UCSD-AML1 (cell line): Measurements from ENCODE around the gene PCDHA3.
"Not testable (repeated sequence)": the region's sequence is repeated elsewhere in the genome, so short reads cannot be mapped to it uniquely, and the experiment has no call there.

Experiments
- DNase-seq: peaks from one replicate; lab custom pipeline; 2025; ENCODE audit not compliant: unreplicated experiment; lab: John Stamatoyannopoulos, UW

The PCDHA3 gene

GRCh38 chr5:140800816-140801493 lies at the start of gene PCDHA3:
Gene PCDHA3 (plus strand): TSS chr5:140801057.
- DNase-seq = no peak

DNA sequence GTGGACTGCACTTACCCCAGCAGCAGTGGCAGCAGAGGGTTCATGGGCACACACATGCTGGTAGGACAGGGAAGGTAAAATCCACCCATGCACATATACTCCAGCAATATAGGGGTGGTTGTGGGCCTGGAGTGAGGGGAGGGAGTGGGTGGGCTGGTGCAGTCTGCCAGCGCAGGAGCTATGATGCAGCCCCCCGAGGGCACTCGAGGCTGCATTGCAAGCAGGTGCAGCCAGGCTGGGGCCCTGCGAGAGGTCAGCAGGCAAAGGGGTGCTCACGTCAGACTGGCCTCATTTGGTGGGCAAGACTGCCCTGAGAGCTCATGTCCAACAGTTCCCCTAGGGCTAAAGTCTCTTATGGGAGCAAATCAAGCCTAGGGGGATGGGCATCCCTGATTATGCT lies 47.3 kb upstream of the PCDHA3 start:
- no peak for DNase-seq

- DNase-seq = no peak
These were observed 36.5 kb upstream of the PCDHA3 start for GRCh38 chr5:140764177-140764973.

DNA sequence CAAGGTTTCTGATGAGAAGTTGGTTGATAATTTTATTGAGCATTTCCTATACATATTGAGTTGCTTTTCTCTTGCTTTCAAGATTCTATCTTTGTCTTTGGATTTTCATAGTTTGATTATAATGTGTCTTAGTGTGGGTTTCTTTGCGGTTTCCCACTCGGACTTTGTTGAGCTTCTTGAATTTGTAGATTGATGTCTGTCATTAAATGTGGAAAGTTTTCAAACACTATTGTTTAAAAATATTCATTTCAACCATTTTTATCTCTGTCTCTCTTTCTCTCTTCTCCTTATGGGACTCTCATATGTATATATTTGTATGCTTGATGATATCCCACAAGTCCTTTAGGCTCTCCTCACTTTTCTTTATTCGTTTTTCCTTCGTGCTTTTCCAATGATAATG lies 33.4 kb upstream of the PCDHA3 start:
- no peak for DNase-seq

DNA sequence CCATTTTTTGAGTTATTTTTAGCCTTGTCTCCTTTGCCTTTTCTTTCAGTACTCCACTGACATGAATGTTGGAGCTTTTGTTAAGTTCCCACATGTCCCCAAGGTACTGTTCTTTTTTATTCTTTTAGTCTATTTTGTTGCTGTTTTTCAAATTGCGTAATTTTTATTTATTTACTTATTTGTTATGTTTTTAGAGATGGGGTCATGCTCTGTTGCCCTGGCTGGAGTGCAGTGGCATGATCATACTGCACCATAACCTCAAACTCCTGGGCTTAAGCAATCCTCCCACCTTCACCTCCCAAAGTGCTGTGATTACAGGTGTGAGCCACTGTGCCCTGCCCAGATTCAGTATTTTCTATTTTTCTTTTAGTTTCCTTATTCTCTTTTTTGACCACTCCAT lies 20.3 kb upstream of the PCDHA3 start:
- no peak for DNase-seq

GRCh38 chr5:140785905-140786686 lies 14.8 kb upstream of the PCDHA3 start, which contains the start of gene PCDHA1:
Gene PCDHA1 (plus strand): TSS chr5:140786140.
- no peak for DNase-seq

GRCh38 chr5:140787422-140787821 lies 13.4 kb upstream of the PCDHA3 start:
- not testable (repeated sequence) for DNase-seq

DNA sequence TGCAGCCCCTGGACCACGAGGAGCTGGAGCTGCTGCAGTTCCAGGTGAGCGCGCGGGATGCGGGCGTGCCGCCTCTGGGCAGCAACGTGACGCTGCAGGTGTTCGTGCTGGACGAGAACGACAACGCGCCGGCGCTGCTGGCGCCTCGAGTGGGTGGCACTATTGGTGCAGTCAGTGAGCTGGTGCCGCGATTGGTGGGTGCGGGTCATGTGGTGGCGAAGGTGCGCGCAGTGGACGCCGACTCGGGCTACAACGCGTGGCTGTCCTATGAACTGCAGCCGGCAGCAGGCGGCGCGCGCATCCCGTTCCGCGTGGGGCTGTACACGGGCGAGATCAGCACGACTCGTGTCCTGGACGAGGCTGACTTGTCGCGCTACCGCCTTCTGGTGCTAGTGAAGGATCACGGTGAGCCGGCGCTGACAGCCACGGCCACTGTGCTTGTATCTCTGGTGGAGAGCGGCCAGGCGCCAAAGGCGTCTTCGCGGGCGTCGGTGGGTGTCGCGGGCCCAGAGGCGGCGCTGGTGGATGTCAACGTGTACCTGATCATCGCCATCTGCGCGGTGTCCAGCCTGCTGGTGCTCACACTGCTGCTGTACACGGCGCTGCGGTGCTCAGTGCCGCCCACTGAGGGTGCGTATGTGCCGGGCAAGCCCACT lies 12.9 kb upstream of the PCDHA3 start:
- not testable (repeated sequence) for DNase-seq

DNA sequence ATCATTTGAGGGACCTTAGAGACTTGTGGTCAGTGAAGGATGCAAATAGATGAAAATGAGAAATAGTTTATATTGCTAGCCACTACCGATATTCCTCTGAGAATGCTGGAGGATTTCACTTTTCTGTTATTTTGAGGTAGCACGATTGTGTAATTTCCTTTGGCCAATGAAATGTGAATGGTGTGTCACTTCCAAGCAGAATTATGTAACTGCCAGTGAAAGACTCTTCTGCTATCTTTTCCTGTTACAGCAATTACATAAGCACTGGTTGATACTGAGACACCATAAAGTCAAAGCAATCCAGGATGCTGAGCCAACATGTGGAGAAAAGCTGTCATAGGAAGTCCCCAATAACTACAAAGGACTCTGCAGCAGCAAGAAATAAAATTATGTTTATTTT lies 9.8 kb upstream of the PCDHA3 start:
- DNase-seq = no peak

- DNase-seq = no peak
These were observed 6.1 kb upstream of the PCDHA3 start, which contains the start of gene PCDHA2 for GRCh38 chr5:140794595-140795258. Gene PCDHA2 (plus strand): TSS chr5:140794852.

GRCh38 chr5:140795259-140795641 lies 5.6 kb upstream of the PCDHA3 start:
- DNase-seq = no peak

- DNase-seq = not testable (repeated sequence)
These were observed 4.7 kb upstream of the PCDHA3 start for GRCh38 chr5:140796072-140796717.

DNA sequence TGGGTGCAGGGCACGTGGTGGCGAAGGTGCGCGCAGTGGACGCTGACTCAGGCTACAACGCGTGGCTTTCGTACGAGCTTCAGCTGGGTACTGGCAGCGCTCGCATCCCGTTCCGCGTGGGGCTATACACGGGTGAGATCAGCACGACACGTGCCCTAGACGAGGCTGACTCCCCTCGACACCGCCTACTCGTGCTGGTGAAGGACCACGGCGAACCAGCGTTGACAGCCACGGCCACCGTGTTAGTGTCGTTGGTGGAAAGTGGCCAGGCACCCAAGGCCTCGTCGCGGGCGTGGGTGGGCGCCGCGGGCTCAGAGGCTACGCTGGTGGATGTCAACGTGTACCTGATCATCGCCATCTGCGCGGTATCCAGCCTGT lies 4.2 kb upstream of the PCDHA3 start:
- DNase-seq = no peak

GRCh38 chr5:140801494-140801841 lies 611 bp downstream of the PCDHA3 start:
- DNase-seq = no peak

GRCh38 chr5:140802381-140802780 lies 1.5 kb downstream of the PCDHA3 start:
- not testable (repeated sequence) for DNase-seq

DNA sequence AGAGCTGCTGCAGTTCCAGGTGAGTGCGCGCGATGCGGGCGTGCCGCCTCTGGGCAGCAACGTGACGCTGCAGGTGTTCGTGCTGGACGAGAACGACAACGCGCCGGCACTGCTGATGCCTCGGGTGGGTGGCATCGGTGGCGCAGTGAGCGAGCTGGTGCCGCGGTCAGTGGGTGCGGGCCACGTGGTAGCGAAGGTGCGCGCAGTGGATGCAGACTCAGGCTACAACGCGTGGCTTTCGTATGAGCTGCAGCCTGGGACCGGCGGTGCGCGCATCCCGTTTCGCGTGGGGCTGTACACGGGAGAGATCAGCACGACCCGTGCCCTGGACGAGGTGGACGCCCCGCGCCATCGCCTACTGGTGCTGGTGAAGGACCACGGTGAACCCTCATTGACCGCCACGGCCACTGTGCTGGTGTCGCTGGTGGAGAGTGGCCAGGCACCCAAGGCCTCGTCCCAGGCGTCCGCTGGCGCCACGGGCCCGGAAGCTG lies 2.0 kb downstream of the PCDHA3 start:
- DNase-seq = no peak

DNA sequence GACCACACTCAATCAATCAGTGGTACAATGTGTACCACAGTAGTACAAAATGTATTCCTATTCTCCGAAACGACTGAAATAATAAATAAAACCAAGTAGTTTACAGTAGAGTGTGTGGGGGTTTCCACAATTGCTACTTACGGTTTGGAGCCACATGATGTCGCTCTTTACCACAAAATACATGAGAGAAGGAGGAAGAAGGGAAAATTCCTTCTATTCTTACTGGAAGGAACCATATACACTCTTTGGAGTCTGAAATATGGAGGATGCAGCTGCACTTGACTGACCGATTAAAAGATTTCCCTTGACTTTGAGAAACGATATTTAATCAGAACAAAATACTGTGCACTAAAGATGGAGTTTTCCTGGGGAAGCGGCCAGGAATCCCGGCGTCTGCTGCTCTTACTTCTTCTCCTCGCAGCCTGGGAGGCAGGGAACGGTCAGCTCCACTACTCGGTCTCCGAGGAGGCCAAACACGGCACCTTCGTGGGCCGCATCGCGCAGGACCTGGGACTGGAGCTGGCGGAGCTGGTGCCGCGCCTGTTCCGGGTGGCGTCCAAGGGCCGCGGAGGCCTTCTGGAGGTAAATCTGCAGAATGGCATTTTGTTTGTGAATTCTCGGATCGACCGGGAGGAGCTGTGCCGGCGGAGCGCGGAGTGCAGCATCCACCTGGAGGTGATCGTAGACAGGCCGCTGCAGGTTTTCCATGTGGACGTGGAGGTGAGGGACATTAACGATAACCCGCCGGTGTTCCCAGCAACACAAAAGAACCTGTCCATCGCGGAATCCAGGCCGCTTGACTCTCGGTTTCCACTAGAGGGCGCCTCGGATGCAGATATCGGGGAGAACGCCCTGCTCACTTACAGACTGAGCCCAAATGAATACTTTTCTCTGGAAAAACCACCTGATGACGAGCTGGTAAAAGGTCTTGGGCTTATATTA lies 6.2 kb downstream of the PCDHA3 start, which contains the start of gene PCDHA4:
Gene PCDHA4, plus strand, starts transcription at position 235 of the 942 bp plus-strand sequence.
- DNase-seq = no peak

DNA sequence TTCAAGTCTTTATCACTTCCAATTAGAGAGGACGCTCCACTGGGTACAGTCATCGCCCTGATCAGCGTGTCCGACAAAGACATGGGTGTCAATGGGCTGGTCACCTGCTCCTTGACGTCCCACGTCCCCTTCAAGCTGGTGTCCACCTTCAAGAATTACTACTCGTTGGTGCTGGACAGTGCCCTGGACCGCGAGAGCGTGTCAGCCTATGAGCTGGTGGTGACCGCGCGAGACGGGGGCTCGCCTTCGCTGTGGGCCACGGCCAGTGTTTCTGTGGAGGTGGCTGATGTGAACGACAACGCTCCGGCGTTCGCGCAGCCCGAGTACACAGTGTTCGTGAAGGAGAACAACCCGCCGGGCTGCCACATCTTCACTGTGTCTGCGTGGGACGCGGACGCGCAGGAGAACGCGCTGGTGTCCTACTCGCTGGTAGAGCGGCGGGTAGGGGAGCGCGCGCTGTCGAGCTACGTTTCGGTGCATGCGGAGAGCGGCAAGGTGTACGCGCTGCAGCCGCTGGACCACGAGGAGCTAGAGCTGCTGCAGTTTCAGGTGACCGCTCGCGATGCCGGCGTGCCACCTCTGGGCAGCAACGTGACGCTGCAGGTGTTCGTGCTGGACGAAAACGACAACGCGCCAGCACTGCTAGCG lies 7.5 kb downstream of the PCDHA3 start:
- DNase-seq = not testable (repeated sequence)
